IMR-90 (cell line): Measurements from ENCODE around the gene OR7D2. TPM values are rescaled to one million over a fixed set of nuclear protein-coding genes. Genes with fewer than 3 reads are reported as not detected.

ENCODE experiments used
- ATAC-seq: fragments of 200-7000 bp; cut with Tn5 transposase; 2 replicates; pipeline ENCODE4 v1.9.1; 2020; ENCODE audit warnings: low read depth, mild to moderate bottlenecking, moderate library complexity
- BruUV-seq: library from RNA; stranded (reverse); fragments of 400-500 nt; replicated peaks from 2 replicates; lab custom pipeline; 2021; lab: Mats Ljungman, UMichigan
- CTCF ChIA-PET: fragments of 300-600 bp; formaldehyde crosslinking; extraction: SDS; loops from one replicate; lab custom pipeline; 2021; ENCODE audit warnings: antibody characterized with exemption; lab: Yijun Ruan, JAX
- POLR2A ChIA-PET: fragments of 300-600 bp; sonication (Branson Sonifier 250); formaldehyde crosslinking; loops from one replicate; lab custom pipeline; 2022; ENCODE audit warnings: antibody characterized with exemption; ENCODE audit not compliant: unreplicated experiment; lab: Charles Lee
- DNase-seq: peaks from one replicate; pipeline ENCODE4 v3.0.0; 2013
- H2AFZ ChIP-seq: replicated peaks from 2 replicates; pipeline ENCODE3; 2013; ENCODE audit warnings: low read length, mild to moderate bottlenecking; ENCODE audit not compliant: poor library complexity
- H2AK5ac ChIP-seq: 2 replicates; pipeline ENCODE4 v1.6.1; 2013; ENCODE audit warnings: low read depth, low read length, inconsistent platforms
- H2AK9ac ChIP-seq: replicated peaks from 2 replicates; pipeline ENCODE3; 2013; ENCODE audit warnings: mild to moderate bottlenecking, low read depth, low read length, moderate library complexity; ENCODE audit not compliant: poor library complexity
- H2BK120ac ChIP-seq: 2 replicates; pipeline ENCODE4 v1.6.1; 2013; ENCODE audit warnings: low read depth, low read length, inconsistent platforms
- H2BK15ac ChIP-seq: 3 replicates; pipeline ENCODE4 v1.6.1; 2013; ENCODE audit warnings: low read depth, low read length, inconsistent platforms
- H2BK20ac ChIP-seq: 2 replicates; pipeline ENCODE4 v1.6.1; 2013; ENCODE audit warnings: low read depth, mild to moderate bottlenecking, inconsistent platforms, low read length, moderate library complexity
- H2BK5ac ChIP-seq: 2 replicates; pipeline ENCODE4 v1.6.1; 2013; ENCODE audit warnings: mild to moderate bottlenecking, low read depth, low read length, inconsistent platforms; ENCODE audit not compliant: poor library complexity, severe bottlenecking
- H3K14ac ChIP-seq: replicated peaks from 2 replicates; pipeline ENCODE4 v1.6.1; 2013; ENCODE audit warnings: low read depth, low read length, inconsistent platforms
- H3K18ac ChIP-seq: 2 replicates; pipeline ENCODE4 v1.6.1; 2013; ENCODE audit warnings: low read depth, low read length, control low read depth
- H3K23ac ChIP-seq: 2 replicates; pipeline ENCODE4 v1.6.1; 2013; ENCODE audit warnings: low read depth, low read length, inconsistent platforms
- H3K27ac ChIP-seq: 2 replicates; pipeline ENCODE4 v1.5.1; 2013; ENCODE audit warnings: mild to moderate bottlenecking, control low read depth, low read length; ENCODE audit not compliant: insufficient read depth
- H3K27me3 ChIP-seq: 2 replicates; pipeline ENCODE4 v1.6.1; 2013; ENCODE audit warnings: low read length; ENCODE audit not compliant: control insufficient read depth, insufficient read depth
- H3K36me3 ChIP-seq: 2 replicates; pipeline ENCODE4 v1.6.1; 2013; ENCODE audit warnings: low read length, mixed read lengths; ENCODE audit not compliant: control insufficient read depth, insufficient read depth
- H3K4ac ChIP-seq: 2 replicates; pipeline ENCODE4 v1.6.1; 2013; ENCODE audit warnings: low read depth, low read length, inconsistent platforms
- H3K4me1 ChIP-seq: 2 replicates; pipeline ENCODE4 v1.6.1; 2013; ENCODE audit warnings: low read length, mixed read lengths; ENCODE audit not compliant: control insufficient read depth, insufficient read depth
- H3K4me2 ChIP-seq: 2 replicates; pipeline ENCODE4 v1.6.1; 2013; ENCODE audit warnings: low read depth, mild to moderate bottlenecking, control low read depth, low read length, moderate library complexity
- H3K4me3 ChIP-seq: 2 replicates; pipeline ENCODE4 v1.5.1; 2013; ENCODE audit warnings: low read depth, mild to moderate bottlenecking, control low read depth, low read length, moderate library complexity; ENCODE audit not compliant: insufficient read depth
- H3K56ac ChIP-seq: 2 replicates; pipeline ENCODE4 v1.6.1; 2013; ENCODE audit warnings: low read length, inconsistent platforms; ENCODE audit not compliant: insufficient read depth; ENCODE audit errors: extremely low read depth
- H3K79me1 ChIP-seq, 2 experiments: 2 replicates each; pipeline ENCODE4 v1.6.1; 2013; ENCODE audit warnings: low read length in 2 of 2, inconsistent platforms in 1 of 2, low read depth in 1 of 2
- H3K9ac ChIP-seq: 2 replicates; pipeline ENCODE4 v1.6.1; 2013; ENCODE audit warnings: low read depth, low read length, control low read depth
- H3K9me1 ChIP-seq: 2 replicates; pipeline ENCODE4 v1.6.1; 2013; ENCODE audit warnings: low read length, inconsistent platforms; ENCODE audit not compliant: insufficient read depth
- H3K9me3 ChIP-seq: 2 replicates; pipeline ENCODE4 v1.6.1; 2013; ENCODE audit warnings: low read length; ENCODE audit not compliant: control insufficient read depth, insufficient read depth
- H4K20me1 ChIP-seq: 2 replicates; pipeline ENCODE4 v1.6.1; 2013; ENCODE audit warnings: low read length, inconsistent platforms; ENCODE audit not compliant: insufficient read depth
- H4K5ac ChIP-seq: 2 replicates; pipeline ENCODE4 v1.6.1; 2013; ENCODE audit warnings: mild to moderate bottlenecking, low read depth, low read length, control low read depth
- H4K8ac ChIP-seq, 2 experiments: 2 replicates each; pipeline ENCODE4 v1.6.1; 2013; ENCODE audit warnings: low read depth in 2 of 2, low read length in 2 of 2, control low read depth in 1 of 2, inconsistent platforms in 1 of 2
- H4K91ac ChIP-seq: 2 replicates; pipeline ENCODE4 v1.6.1; 2013; ENCODE audit warnings: low read depth, low read length, inconsistent platforms; ENCODE audit not compliant: insufficient read depth
- BHLHE40 ChIP-seq: fragments of 150-350 bp; IDR thresholded peaks from 2 replicates; pipeline ENCODE4 v1.6.1; 2016; ENCODE audit warnings: mild to moderate bottlenecking, low read depth, low read length
- CEBPB ChIP-seq: IDR thresholded peaks from 2 replicates; pipeline ENCODE4 v1.6.1; 2012; ENCODE audit warnings: low read depth, low read length, improper control_type of control experiment
- CHD1 ChIP-seq: IDR thresholded peaks from 2 replicates; pipeline ENCODE4 v1.6.1; 2012; ENCODE audit warnings: low read depth, low read length, improper control_type of control experiment
- CTCF ChIP-seq: conservative IDR thresholded peaks from 2 replicates; pipeline ENCODE4 v1.5.1; 2012; ENCODE audit warnings: mild to moderate bottlenecking, low read depth, low read length, improper control_type of control experiment
- ELK1 ChIP-seq: fragments of 150-350 bp; IDR thresholded peaks from 2 replicates; pipeline ENCODE4 v1.6.1; 2016; ENCODE audit warnings: low read depth, mild to moderate bottlenecking, low read length, moderate library complexity, borderline replicate concordance
- FOS ChIP-seq: fragments of 150-350 bp; IDR thresholded peaks from 2 replicates; pipeline ENCODE4 v1.6.1; 2016; ENCODE audit warnings: low read depth, low read length
- MAFK ChIP-seq: IDR thresholded peaks from 2 replicates; pipeline ENCODE4 v1.6.1; 2012; ENCODE audit warnings: low read depth, low read length, improper control_type of control experiment
- MAZ ChIP-seq: IDR thresholded peaks from 2 replicates; pipeline ENCODE4 v1.6.1; 2012; ENCODE audit warnings: low read depth, mild to moderate bottlenecking, low read length, improper control_type of control experiment, moderate library complexity, borderline replicate concordance
- MXI1 ChIP-seq: IDR thresholded peaks from 2 replicates; pipeline ENCODE4 v1.6.1; 2012; ENCODE audit warnings: low read depth, mild to moderate bottlenecking, low read length, moderate library complexity, borderline replicate concordance
- NFE2L2 ChIP-seq: fragments of 150-350 bp; IDR thresholded peaks from 2 replicates; pipeline ENCODE4 v1.6.1; 2016; ENCODE audit warnings: low read depth, mild to moderate bottlenecking, low read length
- POLR2A ChIP-seq: IDR thresholded peaks from 2 replicates; pipeline ENCODE4 v1.6.1; 2012; ENCODE audit warnings: mild to moderate bottlenecking, low read depth, low read length
- RAD21 ChIP-seq: IDR thresholded peaks from 2 replicates; pipeline ENCODE4 v1.6.1; 2012; ENCODE audit warnings: low read length, improper control_type of control experiment
- RCOR1 ChIP-seq: IDR thresholded peaks from 2 replicates; pipeline ENCODE4 v1.6.1; 2012; ENCODE audit warnings: mild to moderate bottlenecking, low read length, improper control_type of control experiment; ENCODE audit not compliant: insufficient replicate concordance
- RFX5 ChIP-seq: IDR thresholded peaks from 2 replicates; pipeline ENCODE4 v1.8.0; 2012; ENCODE audit warnings: low read depth, mild to moderate bottlenecking, low read length, moderate library complexity
- SMC3 ChIP-seq: fragments of 150-350 bp; IDR thresholded peaks from 2 replicates; pipeline ENCODE4 v1.6.1; 2016; ENCODE audit warnings: low read depth, mild to moderate bottlenecking, antibody characterized with exemption, low read length, moderate library complexity
- USF2 ChIP-seq: fragments of 150-350 bp; IDR thresholded peaks from 2 replicates; pipeline ENCODE4 v1.6.1; 2017; ENCODE audit warnings: mild to moderate bottlenecking, antibody characterized with exemption, low read length, low read depth
- WGBS, 2 experiments: methylation state at CpG; one replicate each; pipeline versions ENCODE4 v1.1.5 to v1.1.7; 2013; ENCODE audit warnings: missing lambda C conversion rate in 2 of 2; ENCODE audit not compliant: insufficient read length in 1 of 2; ENCODE audit errors: extremely low coverage in 2 of 2; 5-methylcytosine and 5-hydroxymethylcytosine counted together
- dilution Hi-C: fragments of 300-500 bp; cut with HindIII; formaldehyde crosslinking; loops from one replicate; pipeline ENCODE4 v1.14.3; 2018; ENCODE audit warnings: low sequenced_read_pairs; ENCODE audit not compliant: unreplicated experiment
- in situ Hi-C: fragments of 300-500 bp; cut with MboI; formaldehyde crosslinking; loops from 3 replicates; pipeline ENCODE4 v1.14.3; 2019; ENCODE audit warnings: low sequenced_read_pairs, inconsistent platforms, mixed read lengths
- intact Hi-C: fragments of 100-400 bp; cut with micrococcal nuclease; formaldehyde crosslinking; loops from 2 replicates; pipeline ENCODE4 v1.10.0; 2022
- polyA plus RNA-seq, 3 experiments: library from polyadenylated mRNA; depleted of rRNA; stranded (reverse); fragments of >200 nt; gene quantifications; 2 replicates each; pipeline ENCODE4 v1.2.3, GENCODE V29; 2012; ENCODE audit warnings: low replicate concordance in 1 of 3
- total RNA-seq: library from RNA; depleted of rRNA; stranded (reverse); fragments of >200 nt; gene quantifications from 2 replicates; pipeline ENCODE4 v1.2.3, GENCODE V29; 2012

Gene OR7D2
- total and polyA plus RNA-seq, 2 of the 4 experiments (the other 2 are of a cell fraction) = not detected

GRCh38 chr19:9187191-9187590 is 8.4 kb downstream of the OR7D2 start:
- Histone ChIP-seq H3K14ac (no peak overlapping the region), H2BK5ac (no peak overlapping the region), H3K4me1 (no peaks in the 10 kb centered on the region), H3K9me3 (peaks cover 6% of the 10 kb centered on the region; the same call in 1 of the 2 replicates), H2BK20ac (no peak overlapping the region), H2AFZ (no peak overlapping the region), H3K36me3 (no peaks in the 10 kb centered on the region), H3K56ac (no peak overlapping the region), H3K4me3 (no peak overlapping the region), H4K8ac (no peak overlapping the region), H4K5ac (no peak overlapping the region), H2BK120ac (no peak overlapping the region), H3K27ac (no peak overlapping the region), H3K9me1 (no peaks in the 10 kb centered on the region), H2AK9ac (no peak overlapping the region), H3K4ac (no peak overlapping the region), H3K4me2 (no peak overlapping the region), H4K91ac (no peak overlapping the region), H2BK15ac (no peak overlapping the region), H3K27me3 (no peaks in the 10 kb centered on the region), H3K79me1 (no peaks in the 10 kb centered on the region), H2AK5ac (no peak overlapping the region), H3K9ac (no peak overlapping the region), H3K18ac (no peak overlapping the region), H3K23ac (no peak overlapping the region), H4K20me1 (no peaks in the 10 kb centered on the region)
- ATAC-seq (no peak), DNase-seq (no peak)
- in situ Hi-C loops (no loop called here), intact Hi-C loops (no loop called here), dilution Hi-C loops (no loop called here)
- BruUV-seq = no TSS peak
- ChIA-PET POLR2A (no interaction called here), CTCF (no interaction called here)
- WGBS, 2 experiments = 33% methylated on average over 3 of the region's 6 CpGs; no CpG with 5 or more reads in 1 of the 2 experiments
- TF ChIP-seq MXI1 = no peak
- no peak for TF ChIP-seq SMC3
- TF ChIP-seq MAFK = no peak
- TF ChIP-seq CHD1 = no peak
- no peak for TF ChIP-seq RAD21
- TF ChIP-seq NFE2L2 = no peak
- no peak for TF ChIP-seq POLR2A
- TF ChIP-seq CTCF = no peak
- TF ChIP-seq RFX5 = no peak
- TF ChIP-seq ELK1 = no peak
- TF ChIP-seq BHLHE40 = no peak
- no peak for TF ChIP-seq RCOR1
- TF ChIP-seq CEBPB = no peak
- no peak for TF ChIP-seq MAZ
- TF ChIP-seq FOS = no peak
- no peak for TF ChIP-seq USF2
